ENCODE results near the gene GNAO1.

DNA sequence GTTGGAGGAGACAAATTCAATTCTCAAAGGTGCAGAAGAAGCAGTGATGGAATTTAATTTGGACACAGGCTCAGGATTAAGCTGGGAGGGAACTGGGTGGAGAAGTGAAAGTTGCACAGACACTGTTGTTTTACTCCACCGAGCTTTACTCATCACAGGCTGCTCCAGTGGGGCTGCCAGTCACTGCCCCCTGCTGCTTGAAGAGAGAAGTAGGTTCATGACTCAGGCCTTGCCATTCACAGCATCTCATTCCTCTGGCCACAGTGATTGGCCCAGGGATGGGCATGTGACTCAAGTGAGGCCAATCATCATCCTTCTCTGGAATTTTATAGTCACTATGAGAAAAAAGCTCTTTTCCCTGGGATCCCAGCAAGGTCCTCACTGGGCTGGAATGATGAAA, 11.8 kb downstream of the GNAO1 start:
- TF ChIP-seq EZH2 (IDR thresholded peaks at IDR 0.05; ENCODE audit: borderline replicate concordance, low read depth, low read length, poor library complexity, severe bottlenecking): no peak
- peak; percentile 60 for TF ChIP-seq CTCF (conservative IDR thresholded peaks at IDR 0.05; ENCODE audit: low read depth, low read length)
